Measurements from ENCODE around the gene ADAMTSL4.
A peak's percentile ranks its signal among the peaks of the same experiment; 100 is the strongest.
"Not testable (repeated sequence)": the region's sequence is repeated elsewhere in the genome, so short reads cannot be mapped to it uniquely, and the experiment has no call there.

ADAMTSL4 gene

GRCh38 chr1:150562446-150563339 is 13.5 kb downstream of the ADAMTSL4 start:
- in situ Hi-C loops (cut with MboI; ENCODE audit: low sequenced_read_pairs, unreplicated experiment), result loop anchor here (10.0 kb wide), 1 partner anchor 52 kb away; no protein-coding TSS in a partner anchor
- no peak for TF ChIP-seq CTCF (IDR thresholded peaks at IDR 0.05; ENCODE audit: borderline replicate concordance, control extremely low read depth, extremely low read depth, insufficient read depth, missing control alignments)
- peak; percentile 85 for DNase-seq (ENCODE audit: low spot score)

- no peak for TF ChIP-seq CTCF (IDR thresholded peaks at IDR 0.05; ENCODE audit: borderline replicate concordance, control extremely low read depth, extremely low read depth, insufficient read depth, missing control alignments)
- in situ Hi-C loops (cut with MboI; ENCODE audit: low sequenced_read_pairs, unreplicated experiment), result loop anchor here (10.0 kb wide), 1 partner anchor 51 kb away; no protein-coding TSS in a partner anchor
- peak; percentile 41 for DNase-seq (ENCODE audit: low spot score)
These were observed 14.3 kb downstream of the ADAMTSL4 start for GRCh38 chr1:150563340-150564038.

DNA sequence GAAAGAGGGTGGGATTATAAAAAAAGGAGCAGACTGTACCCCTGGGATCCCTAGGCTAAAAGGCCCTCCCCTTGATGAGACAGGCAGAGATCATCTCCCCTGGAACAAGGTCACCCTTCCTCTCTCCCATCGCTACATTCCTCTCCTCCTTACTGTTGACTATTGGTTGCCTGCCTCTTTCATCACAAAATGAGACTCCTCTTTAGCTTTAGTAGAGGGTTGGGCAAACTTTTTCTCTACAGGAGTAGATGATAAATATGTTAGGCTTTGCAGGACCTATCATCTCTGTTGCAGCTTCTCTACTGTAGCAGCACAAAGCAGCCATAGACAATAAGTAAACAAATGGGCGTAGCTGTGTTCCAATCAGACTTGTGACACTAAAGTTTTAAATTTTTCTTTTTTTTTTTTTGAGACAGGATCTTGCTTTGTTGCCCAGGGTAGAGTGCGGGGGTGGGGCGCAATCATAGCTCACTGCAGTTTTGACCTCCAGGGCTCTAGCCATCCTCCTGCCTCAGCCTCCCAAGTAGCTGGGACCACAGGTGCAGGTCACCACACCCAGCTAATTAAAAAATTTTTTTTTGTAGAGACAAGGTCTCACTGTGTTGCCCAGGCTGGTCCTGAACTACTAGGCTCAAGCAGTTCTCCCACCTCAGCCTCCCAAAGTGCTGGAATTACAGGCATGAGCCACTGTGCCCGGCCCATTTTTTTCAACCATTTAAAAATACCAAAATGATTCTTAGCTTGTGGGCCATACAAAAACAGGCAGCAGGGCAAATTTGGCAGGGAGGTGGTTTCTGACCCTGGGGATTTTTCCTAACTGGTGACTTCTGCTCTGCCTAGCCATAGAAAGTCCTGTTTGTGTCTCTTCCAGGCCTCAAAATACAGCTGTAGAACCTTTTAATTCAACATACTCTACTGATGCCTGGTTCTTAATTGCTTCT is 15.1 kb downstream of the ADAMTSL4 start:
- in situ Hi-C loops (cut with MboI; ENCODE audit: low sequenced_read_pairs, unreplicated experiment), result loop anchor here (10.0 kb wide), 1 partner anchor 50 kb away; no protein-coding TSS in a partner anchor
- TF ChIP-seq CTCF (IDR thresholded peaks at IDR 0.05; ENCODE audit: borderline replicate concordance, control extremely low read depth, extremely low read depth, insufficient read depth, missing control alignments), result no peak
- no peak for DNase-seq (ENCODE audit: low spot score)

DNA sequence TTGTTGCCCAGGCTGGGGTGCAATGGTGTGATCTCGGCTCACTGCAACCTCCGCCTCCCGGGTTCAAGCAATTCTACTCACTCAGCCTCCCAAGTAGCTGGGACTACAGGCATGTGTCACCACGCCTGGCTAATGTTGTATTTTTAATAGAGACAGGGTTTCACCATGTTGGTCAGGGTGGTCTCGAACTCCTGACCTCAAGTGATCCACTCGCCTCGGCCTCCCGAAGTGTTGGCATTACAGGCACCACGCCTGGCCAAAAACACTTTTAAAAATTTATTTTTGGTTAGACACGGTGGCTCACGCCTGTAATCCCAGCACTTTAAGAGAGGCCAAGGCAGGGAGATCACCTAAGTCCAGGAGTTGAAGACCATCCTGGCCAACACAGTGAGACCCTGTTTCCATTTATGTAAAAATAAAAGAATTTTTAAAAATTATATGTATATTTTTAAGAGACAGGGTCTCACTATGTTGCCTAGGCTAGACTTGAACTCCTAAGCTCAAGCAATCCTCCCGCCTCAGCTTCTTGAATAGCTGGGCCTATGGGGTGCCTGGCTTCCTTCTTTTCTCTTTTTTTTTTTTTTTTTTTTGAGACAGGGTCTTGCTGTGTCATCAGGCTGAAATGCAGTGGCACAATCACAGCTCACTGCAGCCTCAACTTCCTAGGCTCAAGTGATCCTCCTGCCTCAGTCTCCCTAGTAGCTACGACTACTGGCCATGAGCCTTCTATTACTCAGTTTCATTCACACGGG is 16.2 kb downstream of the ADAMTSL4 start:
- in situ Hi-C loops (cut with MboI; ENCODE audit: low sequenced_read_pairs, unreplicated experiment), result loop anchor here (10.0 kb wide), 1 partner anchor 49 kb away; no protein-coding TSS in a partner anchor
- not testable (repeated sequence) for DNase-seq (ENCODE audit: low spot score)

GRCh38 chr1:150566589-150567340 is 17.6 kb downstream of the ADAMTSL4 start:
- no peak for DNase-seq (ENCODE audit: low spot score)
- in situ Hi-C loops (cut with MboI; ENCODE audit: low sequenced_read_pairs, unreplicated experiment), result loop anchor here (10.0 kb wide), 1 partner anchor 48 kb away; no protein-coding TSS in a partner anchor
- TF ChIP-seq CTCF (IDR thresholded peaks at IDR 0.05; ENCODE audit: borderline replicate concordance, control extremely low read depth, extremely low read depth, insufficient read depth, missing control alignments), result no peak

GRCh38 chr1:150567341-150567716 is 18.1 kb downstream of the ADAMTSL4 start:
- in situ Hi-C loops (cut with MboI; ENCODE audit: low sequenced_read_pairs, unreplicated experiment), result loop anchor here (10.0 kb wide), 1 partner anchor 47 kb away; no protein-coding TSS in a partner anchor
- peak; percentile 66 for DNase-seq (ENCODE audit: low spot score)
- no peak for TF ChIP-seq CTCF (IDR thresholded peaks at IDR 0.05; ENCODE audit: borderline replicate concordance, control extremely low read depth, extremely low read depth, insufficient read depth, missing control alignments)
